ENCODE measurements around the gene DKK1.
"Not testable (repeated sequence)": the region's sequence is repeated elsewhere in the genome, so short reads cannot be mapped to it uniquely, and the experiment has no call there.

Gene DKK1

DNA sequence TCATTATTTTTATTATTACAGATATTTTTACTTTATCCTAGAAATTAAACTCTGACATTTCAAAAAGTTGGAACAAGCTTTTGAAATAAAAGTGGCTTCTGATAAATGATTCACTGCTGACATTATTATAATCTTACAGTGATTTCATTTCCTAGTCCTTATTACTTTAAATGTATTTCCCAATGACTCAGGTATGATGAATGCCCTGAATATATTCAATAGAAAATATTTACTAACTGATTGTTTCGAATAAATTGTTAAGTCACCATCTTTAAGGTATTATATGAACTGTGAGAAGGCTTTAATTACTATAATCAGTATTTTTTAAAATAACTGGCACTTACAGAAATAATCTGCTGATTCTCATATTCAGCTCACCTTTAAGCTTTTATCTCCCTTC lies 21.6 kb downstream of the DKK1 start:
- DNase-seq (no peak), ATAC-seq (no peak)
- H3K27ac Mint-ChIP-seq = no peak overlapping the region
- H3K4me1 Mint-ChIP-seq = no peaks in the 10 kb centered on the region
- no peak overlapping the region for H3K4me3 Mint-ChIP-seq
- peaks cover 6% of the 10 kb centered on the region for H3K27me3 Mint-ChIP-seq
- no peaks in the 10 kb centered on the region for H3K9me3 Mint-ChIP-seq

- ATAC-seq (no peak), DNase-seq (no peak)
- H3K4me3 Mint-ChIP-seq = no peak overlapping the region
- H3K4me1 Mint-ChIP-seq = no peaks in the 10 kb centered on the region
- no peaks in the 10 kb centered on the region for H3K9me3 Mint-ChIP-seq
- H3K27me3 Mint-ChIP-seq = peaks cover 2% of the 10 kb centered on the region
- no peak overlapping the region for H3K27ac Mint-ChIP-seq
These were observed 23.1 kb downstream of the DKK1 start for GRCh38 chr10:52337225-52337624.

DNA sequence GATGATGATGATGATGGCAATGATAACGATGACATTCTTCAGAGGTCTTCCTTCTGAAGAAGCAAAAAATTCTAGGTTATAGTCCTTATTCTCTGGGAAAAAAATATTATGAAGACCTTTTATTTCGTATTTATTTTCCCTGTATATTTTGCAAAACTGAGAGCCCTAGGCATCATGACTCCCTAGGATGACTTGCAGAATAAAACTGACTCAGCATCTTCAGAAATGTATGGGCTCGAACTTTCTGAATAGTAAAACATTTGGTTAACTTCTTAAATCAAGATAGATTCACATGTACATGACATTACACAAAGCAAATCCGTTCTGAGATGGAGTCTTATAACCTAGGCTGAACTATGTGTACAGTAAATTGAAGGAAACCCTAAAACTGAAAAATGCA lies 29.4 kb downstream of the DKK1 start:
- no peaks in the 10 kb centered on the region for H3K4me1 Mint-ChIP-seq
- H3K4me3 Mint-ChIP-seq = no peak overlapping the region
- ATAC-seq (no peak), DNase-seq (no peak)
- H3K9me3 Mint-ChIP-seq = no peaks in the 10 kb centered on the region
- H3K27me3 Mint-ChIP-seq = no peaks in the 10 kb centered on the region
- no peak overlapping the region for H3K27ac Mint-ChIP-seq

DNA sequence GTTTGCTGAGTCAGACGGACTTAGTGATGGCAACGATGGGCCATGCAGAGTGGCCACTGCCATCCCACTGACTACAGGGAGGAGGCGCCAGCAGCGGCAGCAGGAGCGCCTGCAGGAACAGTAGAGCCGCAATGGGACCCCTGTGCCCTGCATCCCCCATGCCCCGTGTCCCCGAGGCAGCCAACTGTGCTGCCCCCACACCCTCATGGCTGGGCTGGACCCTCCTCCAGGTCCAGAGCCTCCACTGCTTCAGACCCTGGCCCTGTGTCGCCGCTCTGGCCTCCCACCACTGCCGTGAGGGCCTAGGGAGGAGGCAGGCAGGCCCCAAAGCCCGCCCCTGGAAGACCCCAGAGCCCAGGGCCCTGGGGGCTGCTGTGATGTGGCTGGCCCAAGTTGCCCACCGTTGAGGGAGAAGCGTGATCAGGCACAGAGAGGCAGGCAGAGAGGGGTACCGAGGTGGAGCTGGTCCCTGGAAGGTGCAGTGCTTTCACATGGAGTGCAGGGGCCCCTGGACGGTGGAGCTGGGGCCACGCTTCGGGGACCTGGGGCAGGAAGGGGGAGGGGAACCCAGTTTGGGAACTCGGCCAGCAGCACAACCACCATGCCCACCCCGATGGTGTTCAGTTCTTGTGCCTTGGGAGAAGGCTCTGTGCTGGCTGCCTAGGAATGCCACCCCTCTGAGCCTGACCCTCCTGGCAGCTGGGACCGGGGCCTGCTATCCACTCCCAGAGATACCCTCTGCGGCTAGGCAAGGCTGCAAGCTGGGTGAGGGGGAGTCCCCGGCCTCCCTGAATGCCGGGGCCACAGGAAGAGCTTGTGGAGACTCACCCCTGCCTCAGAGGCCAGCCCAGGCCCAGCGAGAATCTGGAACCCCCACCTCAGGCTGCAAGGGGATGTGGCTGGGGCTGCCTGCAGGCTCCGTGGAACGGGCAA lies 32.6 kb downstream of the DKK1 start:
- Mint-ChIP-seq H3K4me1 (no peaks in the 10 kb centered on the region), H3K27ac (no peak overlapping the region), H3K4me3 (no peak overlapping the region), H3K9me3 (no peaks in the 10 kb centered on the region), H3K27me3 (no peaks in the 10 kb centered on the region)
- DNase-seq = no peak
- ATAC-seq = no peak

DNA sequence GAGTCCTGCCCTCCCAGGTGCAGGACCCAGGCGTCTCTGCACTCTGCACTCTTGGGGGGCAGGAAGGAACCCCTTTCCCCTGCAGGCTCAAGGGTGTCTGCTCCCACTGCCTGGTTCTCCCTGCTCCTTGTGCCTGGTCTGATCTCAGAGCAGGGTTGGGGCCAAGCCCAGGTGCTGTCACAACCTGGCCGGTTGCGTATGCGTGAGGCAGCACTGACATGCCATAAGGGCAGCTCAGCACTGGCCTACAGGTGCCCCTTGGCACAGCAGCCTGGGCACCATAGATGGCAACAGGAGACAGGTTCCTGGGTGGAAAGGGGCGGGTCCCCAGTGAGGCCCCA lies 33.2 kb downstream of the DKK1 start:
- H3K4me3 Mint-ChIP-seq = no peak overlapping the region
- H3K9me3 Mint-ChIP-seq = no peaks in the 10 kb centered on the region
- DNase-seq (no peak), ATAC-seq (no peak)
- no peaks in the 10 kb centered on the region for H3K4me1 Mint-ChIP-seq
- no peaks in the 10 kb centered on the region for H3K27me3 Mint-ChIP-seq
- no peak overlapping the region for H3K27ac Mint-ChIP-seq

GRCh38 chr10:52348037-52348564 lies 34.0 kb downstream of the DKK1 start:
- no peak for DNase-seq
- no peak overlapping the region for H3K4me3 Mint-ChIP-seq
- ATAC-seq = no peak
- H3K27ac Mint-ChIP-seq = no peak overlapping the region
- H3K4me1 Mint-ChIP-seq = no peaks in the 10 kb centered on the region
- H3K27me3 Mint-ChIP-seq = no peaks in the 10 kb centered on the region
- H3K9me3 Mint-ChIP-seq = no peaks in the 10 kb centered on the region

- DNase-seq = no peak
- H3K27ac Mint-ChIP-seq = no peak overlapping the region
These were observed 37.8 kb downstream of the DKK1 start for GRCh38 chr10:52351914-52352330.

GRCh38 chr10:52353205-52353604 lies 39.1 kb downstream of the DKK1 start:
- DNase-seq (no peak), ATAC-seq (no peak)
- Mint-ChIP-seq H3K27ac (no peak overlapping the region), H3K9me3 (no peaks in the 10 kb centered on the region), H3K4me3 (no peak overlapping the region), H3K4me1 (no peaks in the 10 kb centered on the region), H3K27me3 (no peaks in the 10 kb centered on the region)

More at GRCh38 chr10:52351914-52352330, 37.8 kb downstream of the DKK1 start:
- H3K27me3 Mint-ChIP-seq = no peaks in the 10 kb centered on the region
- H3K4me1 Mint-ChIP-seq = no peaks in the 10 kb centered on the region
- H3K4me3 Mint-ChIP-seq = no peak overlapping the region
- ATAC-seq = no peak
- H3K9me3 Mint-ChIP-seq = no peaks in the 10 kb centered on the region

DNA sequence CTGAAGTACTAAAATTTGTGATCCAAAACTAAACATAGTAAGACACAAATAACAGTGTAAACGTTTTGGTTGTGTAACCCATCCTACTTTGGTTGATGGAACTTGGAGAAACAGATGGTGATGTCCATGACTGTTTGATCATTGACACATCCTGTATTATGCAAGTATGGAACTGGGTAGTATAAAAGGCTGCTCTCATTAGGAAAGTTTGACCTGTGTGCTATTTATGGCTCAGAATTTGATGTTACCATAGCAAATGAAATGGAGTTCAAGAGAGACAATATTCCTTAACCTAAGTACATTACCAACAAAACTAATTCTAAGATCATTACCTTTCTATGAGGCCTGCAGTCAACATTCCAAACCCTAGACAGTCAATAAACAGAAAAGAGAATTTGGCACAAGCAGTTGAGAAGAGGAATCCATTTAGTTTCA lies 39.9 kb downstream of the DKK1 start:
- no peaks in the 10 kb centered on the region for H3K4me1 Mint-ChIP-seq
- DNase-seq (no peak), ATAC-seq (no peak)
- no peak overlapping the region for H3K4me3 Mint-ChIP-seq
- no peaks in the 10 kb centered on the region for H3K27me3 Mint-ChIP-seq
- H3K27ac Mint-ChIP-seq = no peak overlapping the region
- H3K9me3 Mint-ChIP-seq = no peaks in the 10 kb centered on the region

DNA sequence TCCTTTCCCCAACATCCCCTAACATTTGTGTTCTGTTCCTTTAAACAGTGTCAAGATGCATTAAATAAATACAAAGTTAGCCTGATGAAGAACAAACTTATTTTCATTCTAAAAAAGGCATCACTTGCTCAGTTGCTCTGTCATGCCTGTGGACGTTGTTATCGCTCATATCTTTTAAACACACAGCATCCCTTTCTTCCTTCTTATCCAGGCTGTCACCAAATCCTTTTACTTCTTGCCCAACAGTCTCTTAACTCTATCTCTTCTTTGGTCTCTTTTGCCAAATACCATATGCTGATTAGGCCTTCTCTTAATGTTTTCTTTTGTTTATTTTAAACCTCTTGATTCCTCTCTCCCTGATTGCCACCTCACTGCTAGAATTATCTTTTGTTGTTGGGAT lies 43.9 kb downstream of the DKK1 start:
- ATAC-seq (no peak), DNase-seq (no peak)
- Mint-ChIP-seq H3K4me3 (no peak overlapping the region), H3K27ac (no peak overlapping the region), H3K27me3 (no peaks in the 10 kb centered on the region), H3K9me3 (no peaks in the 10 kb centered on the region), H3K4me1 (no peaks in the 10 kb centered on the region)

DNA sequence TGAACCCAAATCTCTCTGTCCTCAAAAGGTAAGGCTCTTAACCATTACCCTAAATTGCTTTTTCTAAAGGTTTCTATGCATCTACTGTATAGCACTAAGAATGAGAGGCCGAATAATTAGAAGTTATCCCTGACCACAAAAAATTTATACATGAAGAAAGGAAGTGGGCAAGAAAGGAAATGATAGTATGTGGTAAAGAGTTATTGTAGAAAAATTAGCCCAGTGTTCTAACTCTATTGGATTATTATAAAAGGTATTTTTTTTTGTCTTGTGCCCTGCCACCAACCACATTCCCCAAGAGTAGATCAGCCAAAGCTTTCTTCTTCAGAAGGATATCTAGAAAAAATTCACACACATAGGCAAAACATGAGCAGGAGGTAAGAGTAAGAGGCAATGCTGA lies 45.4 kb downstream of the DKK1 start:
- no peak overlapping the region for H3K4me3 Mint-ChIP-seq
- ATAC-seq (no peak), DNase-seq (no peak)
- peaks cover 0 to 6% of the 10 kb centered on the region in 2 donors for H3K9me3 Mint-ChIP-seq
- H3K27ac Mint-ChIP-seq = no peak overlapping the region
- H3K4me1 Mint-ChIP-seq = no peaks in the 10 kb centered on the region
- no peaks in the 10 kb centered on the region for H3K27me3 Mint-ChIP-seq

DNA sequence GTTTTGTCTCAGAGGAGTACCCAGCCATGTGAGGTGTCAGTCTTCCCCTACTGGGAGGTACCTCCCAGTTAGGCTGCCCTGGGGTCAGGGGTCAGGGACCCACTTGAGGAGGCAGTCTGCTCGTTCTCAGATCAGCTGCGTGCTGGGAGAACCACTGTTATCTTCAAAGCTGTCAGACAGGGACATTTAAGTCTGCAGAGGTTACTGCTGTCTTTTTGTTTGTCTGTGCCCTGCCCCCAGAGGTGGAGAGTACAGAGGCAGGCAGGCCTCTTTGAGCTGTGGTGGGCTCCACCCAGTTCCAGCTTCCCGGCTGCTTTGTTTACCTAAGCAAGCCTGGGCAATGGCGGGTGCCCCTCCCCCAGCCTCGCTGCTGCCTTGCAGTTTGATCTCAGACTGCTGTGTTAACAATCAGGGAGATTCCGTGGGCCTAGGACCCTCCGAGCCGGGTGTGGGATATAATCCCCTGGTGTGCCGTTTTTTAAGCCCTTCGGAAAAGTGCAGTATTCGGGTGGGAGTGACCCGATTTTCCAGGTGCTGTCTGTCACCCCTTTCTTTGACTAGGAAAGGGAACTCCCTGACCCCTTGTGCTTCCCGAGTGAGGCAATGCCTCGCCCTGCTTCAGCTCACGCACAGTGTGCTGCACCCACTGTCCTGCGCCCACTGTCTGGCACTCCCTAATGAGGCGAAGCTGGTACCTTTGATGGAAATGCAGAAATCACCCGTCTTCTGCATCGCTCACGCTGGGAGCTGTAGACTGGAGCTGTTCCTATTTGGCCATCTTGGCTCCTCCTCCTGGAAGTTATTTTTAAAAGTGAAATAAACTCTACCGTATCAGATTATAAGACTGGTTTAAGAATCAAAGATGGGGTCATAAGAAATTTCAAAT lies 51.7 kb downstream of the DKK1 start:
- not testable (repeated sequence) for H3K27ac Mint-ChIP-seq, H3K4me3 Mint-ChIP-seq, DNase-seq, ATAC-seq, H3K4me1 Mint-ChIP-seq, H3K9me3 Mint-ChIP-seq, H3K27me3 Mint-ChIP-seq
